IPS DF 6.9 (cell line): ENCODE measurements around the gene SPOCK1.

Source experiments
- DNase-seq: peaks from one replicate; pipeline ENCODE4 v3.0.0-alpha.2; 2013; ENCODE audit warnings: low read depth, low spot score
- H3K27ac ChIP-seq: one replicate; pipeline ENCODE4 v1.5.1; 2013; ENCODE audit warnings: low read length, control low read depth
- H3K27me3 ChIP-seq: 2 replicates; pipeline ENCODE4 v1.6.1; 2013; ENCODE audit warnings: mild to moderate bottlenecking, low read length; ENCODE audit not compliant: control insufficient read depth, insufficient read depth
- H3K36me3 ChIP-seq: 2 replicates; pipeline ENCODE4 v1.6.1; 2013; ENCODE audit warnings: low read length; ENCODE audit not compliant: control insufficient read depth, insufficient read depth
- H3K4me1 ChIP-seq: 2 replicates; pipeline ENCODE4 v1.6.1; 2013; ENCODE audit warnings: low read length; ENCODE audit not compliant: control insufficient read depth, insufficient read depth
- H3K4me3 ChIP-seq: 2 replicates; pipeline ENCODE4 v1.5.1; 2013; ENCODE audit warnings: mild to moderate bottlenecking, low read length
- H3K9me3 ChIP-seq: 2 replicates; pipeline ENCODE4 v1.6.1; 2013; ENCODE audit warnings: low read length, inconsistent platforms; ENCODE audit not compliant: control insufficient read depth, insufficient read depth
- WGBS: extraction: QIAGEN DNeasy Blood & Tissue Kit; methylation state at CpG from one replicate; pipeline ENCODE4 v1.1.7; 2013; ENCODE audit warnings: mixed read lengths, missing lambda C conversion rate; ENCODE audit not compliant: insufficient read length, insufficient coverage; 5-methylcytosine and 5-hydroxymethylcytosine counted together

The SPOCK1 gene

DNA sequence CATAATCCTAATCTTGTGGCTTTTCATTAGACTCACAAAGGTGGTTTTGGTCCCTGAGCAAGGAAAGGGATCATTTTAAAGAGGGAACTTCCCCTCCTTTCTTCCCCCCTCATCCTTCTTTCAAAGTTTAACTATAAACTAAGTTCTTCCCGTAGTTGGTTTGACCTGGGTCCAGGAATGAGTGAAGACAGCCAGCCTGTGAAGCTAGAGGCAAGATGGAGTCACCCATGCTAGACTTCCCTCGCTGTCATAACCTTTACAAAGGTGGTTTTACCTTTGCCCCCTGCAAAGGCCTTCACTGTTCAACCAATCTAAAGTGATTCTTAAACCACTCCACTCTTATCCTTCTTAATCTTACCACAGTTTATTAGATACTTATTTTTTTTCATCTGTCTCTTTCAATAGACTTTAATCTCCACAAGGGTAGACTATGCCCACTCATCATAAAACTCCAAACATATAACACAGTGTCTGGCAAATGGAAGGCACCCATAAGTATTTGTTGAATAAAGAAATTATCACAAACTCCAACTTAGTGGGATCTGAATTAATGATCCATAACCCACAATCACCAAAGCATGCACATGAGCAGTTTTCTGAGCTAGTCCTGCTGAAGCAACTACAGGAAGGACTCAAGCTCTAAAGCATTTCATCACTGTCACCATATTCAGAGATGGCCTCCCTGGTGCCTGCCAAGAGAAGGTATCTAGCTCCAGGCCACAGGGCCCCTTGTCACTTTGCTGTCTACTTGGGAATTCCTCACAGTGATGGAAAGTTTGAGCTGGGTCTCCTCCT, 369.0 kb downstream of the SPOCK1 start:
- WGBS, result no CpG with 5 or more reads among the region's 2 CpGs
- Histone ChIP-seq H3K36me3 (no peaks in the 10 kb centered on the region), H3K4me1 (no peaks in the 10 kb centered on the region), H3K27me3 (no peaks in the 10 kb centered on the region), H3K27ac (no peak overlapping the region), H3K4me3 (no peak overlapping the region), H3K9me3 (no peaks in the 10 kb centered on the region)
- DNase-seq, result no peak

DNA sequence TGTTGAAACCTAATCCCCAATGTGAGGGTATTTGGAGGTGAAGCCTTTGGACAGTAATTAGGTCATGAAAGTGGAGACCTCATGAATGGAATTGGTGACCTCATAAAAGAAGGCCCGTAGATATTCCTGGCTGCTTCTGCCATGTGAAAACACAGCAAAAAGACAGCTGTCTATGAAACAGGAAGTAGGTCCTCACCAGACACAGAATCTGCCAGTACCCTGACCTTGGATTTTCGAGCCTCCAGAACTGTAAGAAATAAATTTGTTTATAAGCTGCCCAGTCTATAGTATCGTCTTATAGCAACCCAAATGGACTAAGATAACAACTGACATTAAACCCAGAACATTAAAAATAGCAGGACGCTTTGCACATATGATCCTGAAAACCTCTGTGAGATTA, 371.1 kb downstream of the SPOCK1 start:
- no peaks in the 10 kb centered on the region for H3K36me3 ChIP-seq
- H3K27ac ChIP-seq, result no peak overlapping the region
- no peak for DNase-seq
- no CpG with 5 or more reads among the region's 4 CpGs for WGBS
- H3K27me3 ChIP-seq, result no peaks in the 10 kb centered on the region
- H3K9me3 ChIP-seq, result no peaks in the 10 kb centered on the region
- no peaks in the 10 kb centered on the region for H3K4me1 ChIP-seq
- no peak overlapping the region for H3K4me3 ChIP-seq

DNA sequence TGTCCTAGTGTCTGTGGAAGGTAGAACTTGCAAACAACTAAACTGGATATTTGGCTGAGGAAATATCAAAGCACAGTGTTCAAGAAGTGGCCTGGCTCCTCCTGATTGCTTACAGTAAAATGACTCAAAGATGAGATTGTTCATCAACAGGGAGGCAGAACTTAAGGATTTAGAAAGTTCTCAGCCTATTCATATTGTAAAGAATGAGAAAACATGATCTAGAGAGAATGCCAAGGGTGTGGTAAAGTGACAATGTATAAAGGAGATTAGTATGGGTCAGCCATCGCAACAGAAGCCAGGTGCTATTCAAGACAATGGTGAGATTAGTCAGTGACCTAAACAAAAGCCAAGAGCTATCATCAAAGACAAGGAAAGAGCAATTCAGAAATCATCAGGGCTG, 372.3 kb downstream of the SPOCK1 start:
- H3K4me3 ChIP-seq, result no peak overlapping the region
- no peak overlapping the region for H3K27ac ChIP-seq
- no peaks in the 10 kb centered on the region for H3K9me3 ChIP-seq
- no peaks in the 10 kb centered on the region for H3K36me3 ChIP-seq
- H3K27me3 ChIP-seq, result no peaks in the 10 kb centered on the region
- H3K4me1 ChIP-seq, result no peaks in the 10 kb centered on the region
- no peak for DNase-seq
- no CpG with 5 or more reads among the region's 1 CpG for WGBS

GRCh38 chr5:137122558-137122957, 376.6 kb downstream of the SPOCK1 start:
- no CpG with 5 or more reads among the region's 2 CpGs for WGBS
- no peak overlapping the region for H3K4me3 ChIP-seq
- H3K27ac ChIP-seq, result no peak overlapping the region

GRCh38 chr5:137122075-137122474, 377.1 kb downstream of the SPOCK1 start:
- Histone ChIP-seq H3K9me3 (no peaks in the 10 kb centered on the region), H3K4me1 (no peaks in the 10 kb centered on the region), H3K36me3 (no peaks in the 10 kb centered on the region), H3K27me3 (no peaks in the 10 kb centered on the region), H3K4me3 (no peak overlapping the region), H3K27ac (no peak overlapping the region)
- WGBS, result no CpG with 5 or more reads among the region's 3 CpGs
- DNase-seq, result no peak

More at GRCh38 chr5:137122558-137122957, 376.6 kb downstream of the SPOCK1 start:
- no peaks in the 10 kb centered on the region for H3K27me3 ChIP-seq
- H3K4me1 ChIP-seq, result no peaks in the 10 kb centered on the region
- H3K36me3 ChIP-seq, result no peaks in the 10 kb centered on the region
- H3K9me3 ChIP-seq, result no peaks in the 10 kb centered on the region
- DNase-seq, result no peak

GRCh38 chr5:137119321-137119720, 379.8 kb downstream of the SPOCK1 start:
- no peak overlapping the region for H3K4me3 ChIP-seq
- no peaks in the 10 kb centered on the region for H3K9me3 ChIP-seq
- DNase-seq, result no peak
- WGBS, result no CpG with 5 or more reads among the region's 6 CpGs
- no peaks in the 10 kb centered on the region for H3K4me1 ChIP-seq
- H3K27ac ChIP-seq, result no peak overlapping the region
- H3K36me3 ChIP-seq, result no peaks in the 10 kb centered on the region
- H3K27me3 ChIP-seq, result no peaks in the 10 kb centered on the region

- no peaks in the 10 kb centered on the region for H3K4me1 ChIP-seq
- H3K27ac ChIP-seq, result no peak overlapping the region
- no peak overlapping the region for H3K4me3 ChIP-seq
- no CpG with 5 or more reads among the region's 5 CpGs for WGBS
- DNase-seq, result no peak
- H3K9me3 ChIP-seq, result no peaks in the 10 kb centered on the region
- H3K27me3 ChIP-seq, result no peaks in the 10 kb centered on the region
- H3K36me3 ChIP-seq, result no peaks in the 10 kb centered on the region
Observed at GRCh38 chr5:137118629-137119028, 380.5 kb downstream of the SPOCK1 start.

GRCh38 chr5:137115152-137115551, 384.0 kb downstream of the SPOCK1 start:
- no peak for DNase-seq
- Histone ChIP-seq H3K27ac (no peak overlapping the region), H3K4me1 (no peaks in the 10 kb centered on the region), H3K4me3 (no peak overlapping the region), H3K36me3 (no peaks in the 10 kb centered on the region), H3K9me3 (no peaks in the 10 kb centered on the region), H3K27me3 (no peaks in the 10 kb centered on the region)
- no CpG with 5 or more reads among the region's 6 CpGs for WGBS

- H3K36me3 ChIP-seq, result no peaks in the 10 kb centered on the region
- no peak overlapping the region for H3K4me3 ChIP-seq
- H3K27ac ChIP-seq, result no peak overlapping the region
- H3K4me1 ChIP-seq, result no peaks in the 10 kb centered on the region
- no peaks in the 10 kb centered on the region for H3K9me3 ChIP-seq
- no peaks in the 10 kb centered on the region for H3K27me3 ChIP-seq
- no CpG with 5 or more reads among the region's 2 CpGs for WGBS
- no peak for DNase-seq
Observed at GRCh38 chr5:137114529-137114928, 384.6 kb downstream of the SPOCK1 start.

DNA sequence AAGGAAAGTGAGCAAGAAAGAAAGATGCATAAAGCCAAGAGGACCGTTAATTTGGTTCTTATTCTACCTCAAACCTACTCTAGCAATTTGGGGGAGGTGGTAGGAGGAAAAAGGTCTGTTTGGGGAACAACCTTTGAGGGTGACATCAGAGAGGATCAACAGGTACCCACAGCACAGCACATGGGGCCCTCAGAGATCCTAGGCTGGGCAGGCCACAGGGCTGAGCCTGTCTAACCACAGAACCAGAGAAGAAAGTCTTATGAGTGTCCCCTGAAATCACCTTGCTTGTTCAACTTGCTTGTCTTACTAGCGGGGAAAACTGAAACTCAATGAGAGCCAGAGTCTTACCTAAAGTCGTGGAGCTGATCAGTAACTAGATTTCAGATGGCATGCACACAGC, 385.2 kb downstream of the SPOCK1 start:
- no peak overlapping the region for H3K4me3 ChIP-seq
- no CpG with 5 or more reads among the region's 3 CpGs for WGBS
- H3K4me1 ChIP-seq, result no peaks in the 10 kb centered on the region
- no peaks in the 10 kb centered on the region for H3K9me3 ChIP-seq
- H3K27ac ChIP-seq, result no peak overlapping the region
- no peaks in the 10 kb centered on the region for H3K27me3 ChIP-seq
- H3K36me3 ChIP-seq, result no peaks in the 10 kb centered on the region
- DNase-seq, result no peak

DNA sequence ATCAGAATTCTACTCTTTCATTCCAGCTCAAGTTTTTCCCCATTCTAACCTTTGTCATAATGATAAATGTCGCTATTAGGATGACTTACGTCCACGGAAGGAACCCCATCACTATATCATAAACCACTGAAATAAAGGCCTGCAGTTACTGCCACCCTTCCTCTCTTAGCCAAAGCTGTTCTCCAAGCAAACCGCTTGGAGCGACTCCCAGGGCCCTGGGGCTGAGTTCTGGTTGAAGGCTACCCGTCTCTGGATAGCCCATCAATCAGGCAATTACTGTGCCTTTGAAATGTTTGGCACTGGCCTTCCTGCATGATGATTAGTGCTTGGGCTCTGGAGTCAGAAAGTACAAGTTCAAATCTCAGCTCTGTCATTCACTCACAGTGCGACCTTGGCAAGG, 386.0 kb downstream of the SPOCK1 start:
- Histone ChIP-seq H3K27me3 (no peaks in the 10 kb centered on the region), H3K36me3 (no peaks in the 10 kb centered on the region), H3K4me3 (no peak overlapping the region), H3K9me3 (no peaks in the 10 kb centered on the region), H3K27ac (no peak overlapping the region), H3K4me1 (no peaks in the 10 kb centered on the region)
- DNase-seq, result no peak
- WGBS, result no CpG with 5 or more reads among the region's 7 CpGs
